Measurements from ENCODE around the gene FAM187B. TPM values are rescaled to one million over a fixed set of nuclear protein-coding genes. Genes with fewer than 3 reads are reported as not detected.

Gene FAM187B
- total RNA-seq, 1 experiment from 2014 or later, result not detected

DNA sequence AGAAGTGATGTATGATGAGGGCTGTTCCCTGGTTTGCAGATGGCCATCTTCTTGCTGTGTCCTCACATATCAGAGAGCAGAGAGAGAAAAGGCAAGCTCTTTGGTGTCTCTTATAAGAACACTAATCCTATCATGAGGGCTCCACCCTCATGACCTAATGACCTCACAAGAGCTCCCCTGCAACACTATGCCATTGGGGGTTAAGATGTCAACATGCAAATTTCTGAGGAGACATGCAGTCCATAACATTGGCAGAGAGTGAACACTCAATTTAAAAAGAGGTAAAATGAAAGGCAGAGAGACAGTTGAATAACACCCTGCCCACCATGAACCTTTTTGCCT, 10.9 kb downstream of the FAM187B start:
- H3K36me3 ChIP-seq (ENCODE audit: control insufficient read depth in 1 of 2, insufficient read depth in 2 of 2, low read length in 2 of 2), result no peaks in the 10 kb centered on the region
- ChIA-PET CTCF (no interaction called here), POLR2A (no interaction called here), RAD21 (ENCODE audit: low non-redundant PET in 1 of 2, low total read pairs in 2 of 2, uncharacterized antibody in 2 of 2, unreplicated experiment in 2 of 2) (no interaction called here)
- H3K9me3 ChIP-seq (ENCODE audit: control insufficient read depth in 1 of 2, insufficient read depth in 1 of 2, low read depth in 1 of 2, low read length in 2 of 2), result peaks cover 4 to 11% of the 10 kb centered on the region in 2 experiments; a peak in 2 of 4 replicates
- peaks cover 18 to 32% of the 10 kb centered on the region in 2 experiments for H3K4me1 ChIP-seq (ENCODE audit: control insufficient read depth in 1 of 2, insufficient read depth in 2 of 2, low read length in 2 of 2)
- no peaks in the 10 kb centered on the region for H3K27me3 ChIP-seq (ENCODE audit: insufficient read depth, low read length)
- H3K4me3 ChIP-seq (replicated peaks in 1 of 2; ENCODE audit: low read depth in 1 of 2, low read length in 2 of 2), result no peak overlapping the region
- BruUV-seq (replicated peaks), result no TSS peak
- no peaks in the 10 kb centered on the region for H4K20me1 ChIP-seq (ENCODE audit: insufficient read depth)
- H3K79me2 ChIP-seq (ENCODE audit: insufficient read depth, low read length), result no peaks in the 10 kb centered on the region
- no peak overlapping the region for H3K27ac ChIP-seq (ENCODE audit: low read depth, low read length)
- intact Hi-C loops (cut with micrococcal nuclease), result no loop called here
- H2AFZ ChIP-seq (ENCODE audit: low read depth, low read length, poor library complexity, severe bottlenecking), result no peak overlapping the region
- no peaks in the 10 kb centered on the region for H3K9me2 ChIP-seq (ENCODE audit: insufficient read depth)
- no peak overlapping the region for H3K4me2 ChIP-seq (ENCODE audit: low read length)
- ATAC-seq (no peak), DNase-seq (ENCODE audit: low read depth, low spot score) (no peak)
- TF ChIP-seq CBX3 (IDR thresholded peaks at IDR 0.05; ENCODE audit: low read depth) (no peak), EGR1 (IDR thresholded peaks at IDR 0.05; ENCODE audit: low read depth) (no peak), CEBPB (IDR thresholded peaks at IDR 0.05; ENCODE audit: low read depth) (no peak), TCF7L2 (IDR thresholded peaks at IDR 0.05; ENCODE audit: borderline replicate concordance, extremely low read depth, insufficient read depth, insufficient read length) (no peak), POLR2A (IDR thresholded peaks at IDR 0.05; ENCODE audit: borderline replicate concordance, extremely low read depth, insufficient read depth, insufficient read length) (no peak), JUND (IDR thresholded peaks at IDR 0.05) (no peak), POLR2AphosphoS5 (IDR thresholded peaks at IDR 0.05; ENCODE audit: low read depth, low read length) (no peak), EZH2phosphoT487 (IDR thresholded peaks at IDR 0.05; ENCODE audit: borderline replicate concordance) (no peak), RAD21 (IDR thresholded peaks at IDR 0.05; ENCODE audit: low read depth) (no peak), ZFX (IDR thresholded peaks at IDR 0.05) (no peak)
- TF ChIP-seq, protein P1, sequence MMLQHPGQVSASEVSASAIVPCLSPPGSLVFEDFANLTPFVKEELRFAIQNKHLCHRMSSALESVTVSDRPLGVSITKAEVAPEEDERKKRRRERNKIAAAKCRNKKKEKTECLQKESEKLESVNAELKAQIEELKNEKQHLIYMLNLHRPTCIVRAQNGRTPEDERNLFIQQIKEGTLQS (IDR thresholded peaks at IDR 0.05), result no peak
- TF ChIP-seq, protein P2, sequence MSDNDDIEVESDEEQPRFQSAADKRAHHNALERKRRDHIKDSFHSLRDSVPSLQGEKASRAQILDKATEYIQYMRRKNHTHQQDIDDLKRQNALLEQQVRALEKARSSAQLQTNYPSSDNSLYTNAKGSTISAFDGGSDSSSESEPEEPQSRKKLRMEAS (IDR thresholded peaks at IDR 0.05), result no peak
- TF ChIP-seq, protein P3, sequence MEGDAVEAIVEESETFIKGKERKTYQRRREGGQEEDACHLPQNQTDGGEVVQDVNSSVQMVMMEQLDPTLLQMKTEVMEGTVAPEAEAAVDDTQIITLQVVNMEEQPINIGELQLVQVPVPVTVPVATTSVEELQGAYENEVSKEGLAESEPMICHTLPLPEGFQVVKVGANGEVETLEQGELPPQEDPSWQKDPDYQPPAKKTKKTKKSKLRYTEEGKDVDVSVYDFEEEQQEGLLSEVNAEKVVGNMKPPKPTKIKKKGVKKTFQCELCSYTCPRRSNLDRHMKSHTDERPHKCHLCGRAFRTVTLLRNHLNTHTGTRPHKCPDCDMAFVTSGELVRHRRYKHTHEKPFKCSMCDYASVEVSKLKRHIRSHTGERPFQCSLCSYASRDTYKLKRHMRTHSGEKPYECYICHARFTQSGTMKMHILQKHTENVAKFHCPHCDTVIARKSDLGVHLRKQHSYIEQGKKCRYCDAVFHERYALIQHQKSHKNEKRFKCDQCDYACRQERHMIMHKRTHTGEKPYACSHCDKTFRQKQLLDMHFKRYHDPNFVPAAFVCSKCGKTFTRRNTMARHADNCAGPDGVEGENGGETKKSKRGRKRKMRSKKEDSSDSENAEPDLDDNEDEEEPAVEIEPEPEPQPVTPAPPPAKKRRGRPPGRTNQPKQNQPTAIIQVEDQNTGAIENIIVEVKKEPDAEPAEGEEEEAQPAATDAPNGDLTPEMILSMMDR (IDR thresholded peaks at IDR 0.05 in 2 of 3, conservative IDR thresholded peaks at IDR 0.05 in 1 of 3; ENCODE audit: borderline replicate concordance in 1 of 3, insufficient read depth in 1 of 3, low read depth in 2 of 3, low read length in 2 of 3), result no peak
- no peak overlapping the region for H3K9ac ChIP-seq (ENCODE audit: low read length)

Data from HCT116 (cell line).